ENCODE results near the gene EIF5AL1. TPM values are rescaled to one million over a fixed set of nuclear protein-coding genes. Genes with fewer than 3 reads are reported as not detected.

EIF5AL1 gene
- total and polyA plus RNA-seq, 2 of the 4 experiments (the other 2 are of a cell fraction): 1.1 to 1.4 TPM

DNA sequence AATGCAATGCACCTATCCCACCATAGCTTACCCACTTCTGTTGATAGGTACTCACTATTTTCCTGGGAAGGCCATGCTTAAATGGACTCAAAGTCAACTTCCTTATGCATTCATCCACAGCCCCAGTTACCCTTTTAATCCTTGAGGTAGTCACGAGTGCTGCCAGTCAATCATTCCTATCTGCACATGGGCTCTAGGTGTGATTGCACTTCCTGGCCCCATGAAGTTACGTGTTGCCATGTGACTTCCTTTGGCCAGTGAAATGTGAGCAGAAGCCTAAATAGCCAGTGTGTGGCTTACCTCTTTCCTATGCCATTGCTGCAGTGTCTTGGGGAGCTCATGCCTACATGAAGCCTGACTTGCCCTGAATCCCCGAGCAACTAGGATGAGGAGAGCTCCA lies 23.5 kb upstream of the EIF5AL1 start:
- Histone ChIP-seq H3K4ac (ENCODE audit: low read depth, low read length) (peak overlapping the region; percentile 96), H3K9me3 (ENCODE audit: control insufficient read depth, insufficient read depth, low read length) (no peaks in the 10 kb centered on the region), H3K27me3 (ENCODE audit: control insufficient read depth, insufficient read depth, low read length) (peaks cover 2% of the 10 kb centered on the region; the same call in 1 of the 2 replicates), H4K91ac (ENCODE audit: insufficient read depth, low read depth, low read length) (peak overlapping the region; percentile 93), H2BK15ac (ENCODE audit: low read depth, low read length) (peak overlapping the region; percentile 97), H3K9me1 (ENCODE audit: insufficient read depth, low read length) (peaks cover 34% of the 10 kb centered on the region), H3K23ac (ENCODE audit: low read depth, low read length) (peak overlapping the region; percentile 85; the same call in 1 of the 2 replicates), H2BK5ac (ENCODE audit: low read depth, low read length, poor library complexity, severe bottlenecking) (peak overlapping the region; percentile 83), H3K4me3 (ENCODE audit: insufficient read depth, low read depth, low read length) (no peak overlapping the region), H3K27ac (ENCODE audit: insufficient read depth, low read length) (peak overlapping the region; percentile 73; the same call in 1 of the 2 replicates), H4K8ac (ENCODE audit: low read depth in 2 of 2, low read length in 2 of 2) (peak overlapping the region; percentile 38 to 93; a peak in 3 of 4 replicates), H3K56ac (ENCODE audit: extremely low read depth, insufficient read depth, low read length) (peak overlapping the region; percentile 72; the same call in 1 of the 2 replicates), H2AK9ac (replicated peaks; ENCODE audit: low read depth, low read length, poor library complexity) (peak overlapping the region; percentile 96), H3K14ac (replicated peaks; ENCODE audit: low read depth, low read length) (peak overlapping the region; percentile 90), H3K79me1 (ENCODE audit: low read depth in 1 of 2, low read length in 2 of 2) (no peaks in the 10 kb centered on the region), H3K18ac (ENCODE audit: low read depth, low read length) (peak overlapping the region; percentile 70), H2AFZ (replicated peaks; ENCODE audit: low read length, poor library complexity) (peak overlapping the region; percentile 71), H3K4me1 (ENCODE audit: control insufficient read depth, insufficient read depth, low read length) (peaks cover 29% of the 10 kb centered on the region), H4K20me1 (ENCODE audit: insufficient read depth, low read length) (no peaks in the 10 kb centered on the region), H3K9ac (ENCODE audit: low read depth, low read length) (no peak overlapping the region), H2AK5ac (ENCODE audit: low read depth, low read length) (peak overlapping the region; percentile 86), H3K36me3 (ENCODE audit: control insufficient read depth, insufficient read depth, low read length) (no peaks in the 10 kb centered on the region), H4K5ac (ENCODE audit: low read depth, low read length) (peak overlapping the region; percentile 65), H2BK120ac (ENCODE audit: low read depth, low read length) (peak overlapping the region; percentile 96), H3K4me2 (ENCODE audit: low read depth, low read length) (no peak overlapping the region), H2BK20ac (ENCODE audit: low read depth, low read length) (peak overlapping the region; percentile 98)
- intact Hi-C loops (cut with micrococcal nuclease) (loop anchor here (2.0 kb wide), 1 partner anchor 44 kb away; the partner anchor contains the start of gene ZCCHC24), in situ Hi-C loops (cut with MboI; ENCODE audit: low sequenced_read_pairs) (loop anchor here (25.0 kb wide), 1 partner anchor 102 kb away; no protein-coding TSS in a partner anchor), dilution Hi-C loops (cut with HindIII; ENCODE audit: low sequenced_read_pairs, unreplicated experiment) (no loop called here)
- 90% methylated on average over 1 of the region's 3 CpGs; no CpG with 5 or more reads in 1 of the 2 experiments for WGBS, 2 experiments (ENCODE audit: extremely low coverage in 2 of 2, insufficient read length in 1 of 2)
- DNase-seq: no peak
- POLR2A ChIA-PET (ENCODE audit: unreplicated experiment): no interaction called here
- TF ChIP-seq SMC3 (IDR thresholded peaks at IDR 0.05; ENCODE audit: low read depth, low read length) (no peak), CHD1 (IDR thresholded peaks at IDR 0.05; ENCODE audit: low read depth, low read length) (no peak), CEBPB (IDR thresholded peaks at IDR 0.05; ENCODE audit: low read depth, low read length) (no peak), FOS (IDR thresholded peaks at IDR 0.05; ENCODE audit: low read depth, low read length) (no peak), RAD21 (IDR thresholded peaks at IDR 0.05; ENCODE audit: low read length) (no peak), BHLHE40 (IDR thresholded peaks at IDR 0.05; ENCODE audit: low read depth, low read length) (no peak), MAZ (IDR thresholded peaks at IDR 0.05; ENCODE audit: borderline replicate concordance, low read depth, low read length) (no peak), CTCF (conservative IDR thresholded peaks at IDR 0.05; ENCODE audit: low read depth, low read length) (no peak), USF2 (IDR thresholded peaks at IDR 0.05; ENCODE audit: low read depth, low read length) (no peak), RCOR1 (IDR thresholded peaks at IDR 0.05; ENCODE audit: insufficient replicate concordance, low read length) (no peak), RFX5 (IDR thresholded peaks at IDR 0.05; ENCODE audit: low read depth, low read length) (no peak), MXI1 (IDR thresholded peaks at IDR 0.05; ENCODE audit: borderline replicate concordance, low read depth, low read length) (no peak), POLR2A (IDR thresholded peaks at IDR 0.05; ENCODE audit: low read depth, low read length) (no peak), NFE2L2 (IDR thresholded peaks at IDR 0.05; ENCODE audit: low read depth, low read length) (no peak), MAFK (IDR thresholded peaks at IDR 0.05; ENCODE audit: low read depth, low read length) (no peak)
- TF ChIP-seq, protein P1, sequence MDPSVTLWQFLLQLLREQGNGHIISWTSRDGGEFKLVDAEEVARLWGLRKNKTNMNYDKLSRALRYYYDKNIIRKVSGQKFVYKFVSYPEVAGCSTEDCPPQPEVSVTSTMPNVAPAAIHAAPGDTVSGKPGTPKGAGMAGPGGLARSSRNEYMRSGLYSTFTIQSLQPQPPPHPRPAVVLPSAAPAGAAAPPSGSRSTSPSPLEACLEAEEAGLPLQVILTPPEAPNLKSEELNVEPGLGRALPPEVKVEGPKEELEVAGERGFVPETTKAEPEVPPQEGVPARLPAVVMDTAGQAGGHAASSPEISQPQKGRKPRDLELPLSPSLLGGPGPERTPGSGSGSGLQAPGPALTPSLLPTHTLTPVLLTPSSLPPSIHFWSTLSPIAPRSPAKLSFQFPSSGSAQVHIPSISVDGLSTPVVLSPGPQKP (IDR thresholded peaks at IDR 0.05; ENCODE audit: borderline replicate concordance, low read depth, low read length): no peak
- no peak for ATAC-seq (ENCODE audit: low read depth)
- CTCF ChIA-PET: interaction anchor here (1.4 kb wide), 1 partner anchor 20 kb away, joined by 6 read pairs; no protein-coding TSS in a partner anchor
- BruUV-seq (replicated peaks): no TSS peak

All from IMR-90 (cell line).